ENCODE data around the gene DTYMK.
A peak's percentile ranks its signal among the peaks of the same experiment; 100 is the strongest.

Gene DTYMK
- total RNA-seq = 9.7 to 59.2 (median 18.3) reads per million in 17 experiments

GRCh38 chr2:241686650-241687425 is at the start of gene DTYMK:
Gene DTYMK, minus strand, starts transcription at chr2:241686815. Its CDS starts 32 bp downstream, at chr2:241686783.
- peak; percentile 98 to 100 (median 99) for DNase-seq

- no peak for DNase-seq
Observed at GRCh38 chr2:241736111-241736510, 49.5 kb upstream of the DTYMK start.

GRCh38 chr2:241734467-241735208 is 48.0 kb upstream of the DTYMK start, which contains the start of gene D2HGDH:
Gene D2HGDH, plus strand, starts transcription at chr2:241734630. Its CDS starts 595 bp downstream, at chr2:241735225.
- peak; percentile 95 to 98 (median 97) for DNase-seq

GRCh38 chr2:241734208-241734466 is 47.5 kb upstream of the DTYMK start:
- DNase-seq = no peak

DNA sequence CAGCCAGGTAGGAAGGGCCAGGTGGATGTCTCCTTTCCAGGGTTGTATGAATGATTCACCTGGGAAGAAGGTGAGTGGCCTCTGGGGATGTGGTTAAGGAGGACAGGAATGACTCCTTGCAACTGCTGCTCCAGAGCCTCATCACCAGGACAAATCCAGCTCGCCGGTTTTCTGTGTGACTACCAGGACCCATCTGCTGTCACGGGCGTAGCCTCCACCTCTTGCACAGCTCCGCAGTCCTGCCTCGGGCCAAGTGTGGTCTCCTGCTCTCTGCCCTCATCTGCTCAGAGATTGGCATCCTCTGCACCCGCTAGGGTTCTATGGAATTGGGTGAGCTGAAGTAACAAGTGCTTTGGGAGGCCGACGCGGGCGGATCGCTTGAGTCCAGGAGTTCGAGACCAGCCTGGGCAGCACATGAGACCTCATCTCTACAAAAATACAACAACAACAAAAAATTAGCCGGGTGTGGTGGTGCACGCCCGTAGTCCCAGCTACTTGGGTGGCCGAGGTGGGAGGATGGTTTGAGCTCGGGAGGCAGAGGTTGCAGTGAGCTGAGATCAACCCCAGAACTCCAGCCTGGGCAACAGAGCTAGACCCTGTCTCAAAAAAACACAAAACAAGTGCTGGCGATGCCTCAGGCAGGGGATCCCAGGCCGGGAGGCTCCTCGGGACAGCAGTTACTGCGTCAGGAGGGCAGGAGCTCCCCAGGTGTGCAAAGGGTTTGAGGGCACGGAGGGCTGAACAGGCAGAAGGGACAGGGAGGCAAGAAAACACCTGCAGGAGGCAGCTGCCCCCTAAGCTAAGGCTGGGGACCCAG is 47.0 kb upstream of the DTYMK start:
- no peak for DNase-seq

DNA sequence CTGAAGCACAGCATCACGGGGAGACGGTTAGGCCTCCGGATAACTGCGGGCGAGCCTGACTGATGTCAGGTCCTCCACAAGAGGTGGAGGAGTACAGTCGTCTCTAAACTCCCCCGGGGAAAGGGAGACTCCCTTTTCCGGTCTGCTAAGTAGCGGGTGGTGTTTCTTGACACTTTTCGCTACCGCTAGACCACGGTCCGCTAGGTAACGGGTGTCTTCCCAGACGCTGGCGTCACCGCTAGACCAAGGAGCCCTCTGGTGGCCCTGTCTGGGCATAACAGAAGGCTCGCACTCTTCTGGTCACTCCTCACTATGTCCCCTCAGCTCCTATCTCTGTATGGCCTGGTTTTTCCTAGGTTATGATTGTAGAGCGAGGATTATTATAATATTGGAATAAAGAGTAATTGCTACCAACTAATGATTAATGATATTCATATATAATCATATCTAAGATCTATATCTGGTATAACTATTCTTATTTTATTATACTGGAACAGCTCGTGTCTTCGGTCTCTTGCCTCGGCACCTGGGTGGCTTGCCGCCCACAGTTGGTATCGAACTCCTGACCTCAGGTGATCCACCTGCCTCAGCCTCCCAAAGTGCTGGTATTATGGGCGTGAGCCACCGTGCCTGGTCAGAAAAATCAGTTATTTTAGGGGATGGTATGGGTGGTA is 46.0 kb upstream of the DTYMK start:
- DNase-seq = peak; percentile 39 to 52 (median 46)

- peak; percentile 36 to 76 (median 70) for DNase-seq
Observed at GRCh38 chr2:241730671-241731293, 44.2 kb upstream of the DTYMK start.

DNA sequence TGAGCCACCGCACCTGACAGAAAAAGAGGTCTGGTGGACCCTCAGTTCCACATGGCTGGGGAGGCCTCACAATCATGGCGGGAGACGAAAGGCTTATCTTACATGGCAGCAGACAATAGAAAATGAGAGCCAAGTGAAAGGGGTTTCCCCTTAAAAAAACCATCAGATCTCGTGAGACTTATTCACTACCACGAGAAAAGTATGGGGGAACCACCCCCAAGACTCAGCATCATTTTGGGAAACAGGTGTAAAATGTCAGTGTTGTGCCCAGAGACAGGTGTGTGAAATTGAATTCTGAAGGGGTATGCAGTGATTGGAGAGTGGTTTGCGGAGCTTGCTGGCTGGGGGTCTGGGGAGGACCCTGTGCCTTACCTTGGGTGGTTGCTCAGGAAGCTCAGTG is 43.3 kb upstream of the DTYMK start:
- no peak for DNase-seq

- DNase-seq = no peak
Observed at GRCh38 chr2:241728627-241729026, 42.0 kb upstream of the DTYMK start.

DNA sequence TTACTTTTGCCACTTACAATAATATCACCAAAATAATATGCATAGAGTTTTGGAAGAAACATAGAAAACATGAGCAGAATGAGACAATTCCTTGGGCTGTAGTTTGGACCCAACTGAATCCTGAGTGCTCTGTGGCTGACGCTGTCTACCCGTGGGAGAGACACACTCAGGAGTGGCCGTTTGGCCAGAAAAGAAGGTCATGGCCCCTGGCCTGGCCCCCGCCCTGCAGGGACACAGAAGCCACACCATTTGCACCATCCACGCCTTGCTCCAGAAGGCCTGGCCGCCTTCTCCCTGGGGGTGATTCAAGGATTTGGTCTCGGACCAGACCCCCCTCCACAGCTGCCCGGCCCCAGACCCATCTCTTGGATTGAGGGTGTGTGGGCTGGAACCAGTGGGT is 41.4 kb upstream of the DTYMK start:
- DNase-seq = no peak

- DNase-seq = no peak
Observed at GRCh38 chr2:241726459-241726858, 39.8 kb upstream of the DTYMK start.

DNA sequence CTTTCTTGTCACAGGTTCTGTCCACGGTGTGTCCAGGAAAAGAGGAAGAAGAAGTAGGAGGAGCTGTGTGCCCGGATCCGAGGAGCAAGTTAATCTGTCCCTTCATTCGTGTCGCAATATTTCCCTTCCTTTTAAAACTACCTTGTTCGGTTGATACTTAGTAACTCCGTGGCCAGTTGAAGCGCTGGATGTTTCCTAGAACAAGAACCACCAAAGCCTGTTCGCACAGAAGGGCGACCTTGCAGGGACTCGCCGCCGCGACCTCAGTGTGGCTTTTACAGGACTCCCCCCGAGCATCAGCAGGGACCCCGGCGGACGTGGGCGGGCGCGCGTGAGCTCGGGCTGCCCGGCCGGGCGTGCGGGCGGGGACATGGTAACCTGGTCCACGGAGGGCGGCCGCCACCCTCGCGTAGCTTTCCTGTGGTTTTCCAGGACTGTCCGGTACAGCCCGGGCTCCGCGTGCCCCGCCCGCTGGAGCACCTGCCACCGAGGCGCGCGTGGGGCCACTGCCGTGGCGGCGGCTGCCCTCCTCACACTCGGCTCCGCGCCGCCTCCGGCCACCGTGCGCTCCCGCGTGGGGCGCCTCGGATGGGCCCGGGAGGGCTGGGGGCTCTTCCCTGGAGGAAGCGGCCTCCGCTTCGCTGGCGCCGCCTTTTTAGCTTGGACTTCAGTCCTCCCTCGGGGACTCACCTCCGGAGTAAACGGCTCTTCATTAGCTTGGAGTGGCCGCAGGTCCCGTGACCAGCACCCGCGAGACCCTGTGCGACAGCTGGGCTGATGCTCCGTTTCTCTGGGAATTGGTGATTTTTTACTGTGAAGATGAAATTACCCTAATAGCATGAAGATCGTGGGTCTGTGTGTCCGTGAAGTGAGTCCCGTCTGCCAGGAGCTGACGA is 38.6 kb upstream of the DTYMK start:
- DNase-seq = no peak

GRCh38 chr2:241724259-241724974 is 37.8 kb upstream of the DTYMK start:
- DNase-seq = no peak

DNA sequence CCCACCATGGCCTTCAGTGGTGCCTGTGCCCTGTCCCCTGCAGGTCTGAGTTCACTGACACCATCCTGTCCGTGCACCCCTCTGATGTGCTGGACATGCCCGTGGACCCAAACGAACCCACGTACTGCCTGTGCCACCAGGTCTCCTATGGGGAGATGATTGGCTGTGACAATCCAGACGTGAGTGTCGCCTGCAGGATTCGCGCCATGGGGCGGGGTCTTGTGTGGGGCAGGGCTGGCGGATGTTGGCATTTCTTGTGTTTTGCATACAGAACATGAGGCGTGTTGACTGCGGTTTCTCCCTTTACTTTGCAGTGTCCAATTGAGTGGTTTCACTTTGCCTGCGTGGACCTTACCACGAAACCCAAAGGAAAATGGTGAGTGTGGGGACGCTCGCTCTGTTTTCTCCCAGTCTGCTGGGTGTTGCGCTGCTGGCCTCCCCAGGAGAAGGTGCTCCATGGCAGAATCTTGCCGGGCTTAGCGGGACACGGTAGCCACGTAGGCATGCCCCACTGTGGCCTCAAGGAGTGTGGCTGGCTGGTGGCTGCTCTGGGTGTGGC is 36.4 kb upstream of the DTYMK start:
- no peak for DNase-seq

- DNase-seq = no peak
Observed at GRCh38 chr2:241721852-241722251, 35.2 kb upstream of the DTYMK start.

DNA sequence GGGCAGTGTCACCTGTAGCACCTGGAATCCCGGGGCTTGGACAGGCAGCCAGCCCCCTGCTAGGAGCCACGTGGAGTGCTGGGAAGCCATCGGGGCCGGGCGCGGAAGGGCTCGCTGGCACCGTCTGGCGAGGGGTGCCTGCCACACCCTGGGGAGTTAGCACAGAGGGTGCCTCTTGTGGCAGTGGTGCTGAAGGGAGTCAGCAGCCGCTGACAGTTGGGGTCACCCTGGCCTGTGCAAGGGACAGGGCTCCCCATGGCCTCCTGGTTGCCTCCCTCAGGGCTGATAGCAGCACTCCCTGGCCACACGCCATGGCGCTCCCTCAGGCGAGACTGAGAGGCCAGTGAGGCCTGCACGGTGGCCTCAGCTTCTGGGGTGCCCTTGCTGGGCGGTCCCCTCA is 33.9 kb upstream of the DTYMK start:
- no peak for DNase-seq

DNA sequence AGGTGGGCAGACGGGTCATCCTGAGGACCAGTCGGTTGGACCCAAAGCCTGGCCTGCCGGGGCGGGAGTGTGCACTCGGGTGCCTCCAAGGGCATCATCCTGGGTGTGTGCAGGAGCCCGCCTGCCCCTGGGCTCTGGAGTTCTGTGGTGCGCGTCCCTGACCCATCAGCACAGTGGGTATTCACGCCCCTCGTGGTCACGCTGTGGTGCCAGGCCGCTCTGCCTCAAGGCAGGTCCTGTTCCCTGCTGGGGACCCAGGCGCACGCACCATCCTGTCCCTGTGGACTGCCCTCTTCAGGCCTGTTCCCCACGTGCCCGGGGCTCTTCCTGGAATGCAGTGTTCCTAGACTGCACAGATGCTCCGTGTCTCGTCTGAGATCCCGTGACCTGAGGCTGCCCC is 33.5 kb upstream of the DTYMK start:
- no peak for DNase-seq

DNA sequence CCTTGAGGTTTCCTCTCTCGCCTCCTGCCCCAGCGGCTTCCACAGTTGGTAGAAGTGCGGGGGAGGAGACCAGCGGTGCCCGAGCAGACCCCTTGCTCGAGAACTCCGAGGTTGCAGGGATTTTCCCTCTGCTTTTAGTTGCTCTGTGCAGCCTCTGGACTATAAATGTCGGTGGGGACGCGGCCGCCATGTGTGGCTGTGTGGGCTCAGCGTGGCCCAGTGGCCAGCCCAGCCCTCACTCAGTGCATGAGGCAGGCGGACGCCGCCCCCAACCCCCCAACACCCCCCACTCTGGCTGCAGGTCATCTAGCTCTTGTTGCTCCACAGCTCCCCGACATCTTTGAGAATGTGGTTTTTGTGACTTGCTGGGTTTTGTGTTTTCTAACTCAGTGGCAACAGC is 32.5 kb upstream of the DTYMK start:
- DNase-seq = no peak

- DNase-seq = no peak
Observed at GRCh38 chr2:241708879-241709278, 22.3 kb upstream of the DTYMK start.

- DNase-seq = no peak
Observed at GRCh38 chr2:241706537-241706936, 19.9 kb upstream of the DTYMK start.

Measured in suppressor macrophage (primary cell).